H9 (cell line): ENCODE results near the gene TPRX1. TPM values are rescaled to one million over a fixed set of nuclear protein-coding genes. Genes with fewer than 3 reads are reported as not detected.
"Not testable (repeated sequence)": the region's sequence is repeated elsewhere in the genome, so short reads cannot be mapped to it uniquely, and the experiment has no call there.

Experiments
- DNase-seq: peaks from one replicate; pipeline ENCODE4 v3.0.0-alpha.2; 2017
- H2AFZ ChIP-seq: one replicate; pipeline ENCODE4 v1.6.1; 2013; ENCODE audit warnings: mild to moderate bottlenecking, low read length, control low read depth, moderate library complexity
- H2AK5ac ChIP-seq: 2 replicates; pipeline ENCODE4 v1.6.1; 2013; ENCODE audit warnings: low read length, control low read depth, mixed read lengths; ENCODE audit not compliant: insufficient read length
- H2BK120ac ChIP-seq: one replicate; pipeline ENCODE4 v1.6.1; 2013; ENCODE audit warnings: low read depth, mild to moderate bottlenecking, low read length, control low read depth, inconsistent platforms; ENCODE audit not compliant: poor library complexity, severe bottlenecking
- H2BK12ac ChIP-seq: 2 replicates; pipeline ENCODE4 v1.6.1; 2013; ENCODE audit warnings: low read length, control low read depth, mixed read lengths, low read depth; ENCODE audit not compliant: insufficient read length
- H2BK15ac ChIP-seq: 2 replicates; pipeline ENCODE4 v1.6.1; 2013; ENCODE audit warnings: low read depth, low read length, control low read depth
- H2BK20ac ChIP-seq: one replicate; pipeline ENCODE4 v1.6.1; 2013; ENCODE audit warnings: low read depth, mild to moderate bottlenecking, low read length, control low read depth, inconsistent platforms; ENCODE audit not compliant: poor library complexity, severe bottlenecking
- H2BK5ac ChIP-seq: 2 replicates; pipeline ENCODE4 v1.6.1; 2013; ENCODE audit warnings: low read length, control low read depth, mixed read lengths; ENCODE audit not compliant: insufficient read length
- H3K14ac ChIP-seq: 2 replicates; pipeline ENCODE4 v1.6.1; 2013; ENCODE audit warnings: low read length, control low read depth; ENCODE audit not compliant: insufficient read depth
- H3K18ac ChIP-seq: 2 replicates; pipeline ENCODE4 v1.6.1; 2013; ENCODE audit warnings: low read depth, mild to moderate bottlenecking, mixed read lengths, low read length, control low read depth; ENCODE audit not compliant: insufficient read length
- H3K23ac ChIP-seq: 2 replicates; pipeline ENCODE4 v1.6.1; 2013; ENCODE audit warnings: low read length, control low read depth, mixed read lengths, low read depth; ENCODE audit not compliant: insufficient read length
- H3K23me2 ChIP-seq: 2 replicates; pipeline ENCODE4 v1.6.1; 2013; ENCODE audit warnings: low read depth, mild to moderate bottlenecking, mixed read lengths, low read length, control low read depth; ENCODE audit not compliant: insufficient read length, poor library complexity, severe bottlenecking
- H3K27ac ChIP-seq: 2 replicates; pipeline ENCODE4 v1.5.1; 2013; ENCODE audit warnings: low read length, control low read depth, mixed read lengths, low read depth; ENCODE audit not compliant: insufficient read length
- H3K27me3 ChIP-seq: 2 replicates; pipeline ENCODE4 v1.6.1; 2013; ENCODE audit warnings: low read length, control low read depth, inconsistent platforms; ENCODE audit not compliant: insufficient read depth
- H3K4ac ChIP-seq: 2 replicates; pipeline ENCODE4 v1.6.1; 2013; ENCODE audit warnings: low read depth, mild to moderate bottlenecking, control low read depth, inconsistent platforms, low read length, moderate library complexity
- H3K4me1 ChIP-seq: 2 replicates; pipeline ENCODE4 v1.6.1; 2013; ENCODE audit warnings: low read length, control low read depth, inconsistent platforms; ENCODE audit not compliant: insufficient read depth
- H3K4me2 ChIP-seq: 2 replicates; pipeline ENCODE4 v1.6.1; 2013; ENCODE audit warnings: low read length, control low read depth, mixed read lengths; ENCODE audit not compliant: insufficient read length, insufficient read depth
- H3K56ac ChIP-seq: 2 replicates; pipeline ENCODE4 v1.6.1; 2013; ENCODE audit warnings: low read depth, mild to moderate bottlenecking, mixed read lengths, low read length, control low read depth; ENCODE audit not compliant: insufficient read length
- H3K79me1 ChIP-seq: 2 replicates; pipeline ENCODE4 v1.6.1; 2013; ENCODE audit warnings: low read depth, mild to moderate bottlenecking, moderate library complexity, low read length, control low read depth, inconsistent platforms; ENCODE audit not compliant: insufficient read depth, poor library complexity, severe bottlenecking
- H3K79me2 ChIP-seq: 2 replicates; pipeline ENCODE4 v1.6.1; 2013; ENCODE audit warnings: low read length, control low read depth, inconsistent platforms; ENCODE audit not compliant: insufficient read depth
- H3K9ac ChIP-seq: 2 replicates; pipeline ENCODE4 v1.6.1; 2013; ENCODE audit warnings: low read length, control low read depth, mixed read lengths; ENCODE audit not compliant: insufficient read length; ENCODE audit errors: extremely low read depth
- H3K9me3 ChIP-seq: one replicate; pipeline ENCODE4 v1.6.1; 2013; ENCODE audit warnings: low read depth, low read length, inconsistent platforms; ENCODE audit not compliant: control insufficient read depth
- H3T11ph ChIP-seq: one replicate; pipeline ENCODE4 v1.6.1; 2013; ENCODE audit warnings: mild to moderate bottlenecking, low read length, control low read depth, inconsistent platforms
- H4K20me1 ChIP-seq: one replicate; pipeline ENCODE4 v1.6.1; 2013; ENCODE audit not compliant: control insufficient read depth, insufficient read length, insufficient read depth
- H4K5ac ChIP-seq: 2 replicates; pipeline ENCODE4 v1.6.1; 2013; ENCODE audit warnings: low read depth, mild to moderate bottlenecking, mixed read lengths, low read length, control low read depth; ENCODE audit not compliant: insufficient read length
- H4K8ac ChIP-seq: replicated peaks from 2 replicates; pipeline ENCODE4 v1.6.1; 2013; ENCODE audit warnings: low read length, control low read depth, mixed read lengths, low read depth; ENCODE audit not compliant: insufficient read length
- H4K91ac ChIP-seq: 2 replicates; pipeline ENCODE4 v1.6.1; 2013; ENCODE audit warnings: low read depth, mild to moderate bottlenecking, moderate library complexity, mixed read lengths, low read length, control low read depth; ENCODE audit not compliant: insufficient read length
- H3K27ac Mint-ChIP-seq, 3 experiments: 2 replicates in 2 of 3; 3 replicates in 1 of 3; pipeline ENCODE4 v1.8.0; 2020 to 2021; ENCODE audit warnings: mixed read lengths in 3 of 3, mild to moderate bottlenecking in 1 of 3, moderate library complexity in 1 of 3
- H3K27me3 Mint-ChIP-seq: 2 replicates; pipeline ENCODE4 v1.8.0; 2021; ENCODE audit warnings: low read depth, mild to moderate bottlenecking, moderate library complexity, mixed read lengths
- H3K36me3 Mint-ChIP-seq, 3 experiments: 2 replicates in 2 of 3; 3 replicates in 1 of 3; pipeline ENCODE4 v1.8.0; 2020 to 2021; ENCODE audit warnings: low read depth in 3 of 3, mixed read lengths in 3 of 3; ENCODE audit not compliant: insufficient read depth in 1 of 3
- H3K4me1 Mint-ChIP-seq, 2 experiments: 2 replicates each; pipeline ENCODE4 v1.8.0; 2020; ENCODE audit warnings: mixed read lengths in 2 of 2
- H3K4me3 Mint-ChIP-seq, 2 experiments: 2 replicates in 1 of 2; 3 replicates in 1 of 2; pipeline ENCODE4 v1.8.0; 2020 to 2021; ENCODE audit warnings: mild to moderate bottlenecking in 2 of 2, mixed read lengths in 2 of 2, moderate library complexity in 1 of 2
- H3K9me3 Mint-ChIP-seq, 2 experiments: 2 replicates in 1 of 2; 3 replicates in 1 of 2; pipeline ENCODE4 v1.8.0; 2020; ENCODE audit warnings: mild to moderate bottlenecking in 2 of 2, mixed read lengths in 2 of 2, moderate library complexity in 1 of 2
- CTCF ChIP-seq: fragments of 200-600 bp; sonication (generic); conservative IDR thresholded peaks from 3 replicates; pipeline ENCODE4 v1.8.0; 2021; ENCODE audit warnings: antibody characterized with exemption, mild to moderate bottlenecking
- WGBS: extraction: QIAGEN DNeasy Blood & Tissue Kit; methylation state at CpG from one replicate; pipeline ENCODE4 v1.1.7; 2013; ENCODE audit warnings: missing lambda C conversion rate, low lambda C conversion rate, mixed read lengths; ENCODE audit not compliant: insufficient read length; ENCODE audit errors: extremely low coverage; 5-methylcytosine and 5-hydroxymethylcytosine counted together
- total RNA-seq: library from RNA; stranded (reverse); gene quantifications from 2 replicates; pipeline ENCODE4 v1.2.1, GENCODE V29; 2021

TPRX1 gene
- total RNA-seq, 1 experiment from 2014 or later: not detected

GRCh38 chr19:47805313-47805712 lies 962 bp upstream of the TPRX1 start:
- no peak for TF ChIP-seq CTCF
- Mint-ChIP-seq H3K4me1 (0 out of 4 replicates have a peak, but pooled peaks cover 0 to 2% of the 10 kb centered on the region in 2 experiments), H3K27ac (no peak overlapping the region; a peak in 1 of 7 replicates), H3K36me3 (peaks cover 5 to 7% (median 5%) of the 10 kb centered on the region in 3 experiments; a peak in 3 of 7 replicates), H3K4me3 (no peak overlapping the region), H3K9me3 (peaks cover 5 to 6% of the 10 kb centered on the region in 2 experiments; a peak in 4 of 5 replicates), H3K27me3 (no peaks in the 10 kb centered on the region)
- no peak for DNase-seq
- H2BK20ac ChIP-seq: no peak overlapping the region
- no peak overlapping the region for H3K4ac ChIP-seq
- no peak overlapping the region for H3K14ac ChIP-seq
- WGBS: no CpG with 5 or more reads among the region's 10 CpGs
- no peak overlapping the region for H4K91ac ChIP-seq
- no peak overlapping the region for H2BK12ac ChIP-seq
- H2BK15ac ChIP-seq: no peak overlapping the region
- H3K4me1 ChIP-seq: no peaks in the 10 kb centered on the region
- H3K23me2 ChIP-seq: no peaks in the 10 kb centered on the region
- no peaks in the 10 kb centered on the region for H3K9me3 ChIP-seq
- no peak overlapping the region for H2BK5ac ChIP-seq
- H2BK120ac ChIP-seq: no peak overlapping the region
- H4K20me1 ChIP-seq: no peaks in the 10 kb centered on the region
- H3T11ph ChIP-seq: no peak overlapping the region
- H3K18ac ChIP-seq: no peak overlapping the region
- no peak overlapping the region for H3K27ac ChIP-seq
- H4K5ac ChIP-seq: no peak overlapping the region
- no peak overlapping the region for H3K23ac ChIP-seq
- H4K8ac ChIP-seq: no peak overlapping the region
- H3K4me2 ChIP-seq: no peak overlapping the region
- H3K56ac ChIP-seq: no peak overlapping the region
- no peaks in the 10 kb centered on the region for H3K79me1 ChIP-seq
- no peaks in the 10 kb centered on the region for H3K79me2 ChIP-seq
- H2AK5ac ChIP-seq: no peak overlapping the region
- H3K27me3 ChIP-seq: no peaks in the 10 kb centered on the region
- no peak overlapping the region for H3K9ac ChIP-seq
- H2AFZ ChIP-seq: no peak overlapping the region

GRCh38 chr19:47803671-47804070 lies 680 bp downstream of the TPRX1 start:
- not testable (repeated sequence) for H3K79me1 ChIP-seq, H4K5ac ChIP-seq, H3K14ac ChIP-seq, H3K9me3 ChIP-seq, H3K4me1 Mint-ChIP-seq, H2AFZ ChIP-seq, H3K4me1 ChIP-seq, DNase-seq, H4K91ac ChIP-seq, H3K23me2 ChIP-seq, H2BK20ac ChIP-seq, H3K18ac ChIP-seq, H3K56ac ChIP-seq, H3K27ac ChIP-seq, H3K27me3 ChIP-seq, H2BK12ac ChIP-seq, H3K36me3 Mint-ChIP-seq, H2BK15ac ChIP-seq, H3T11ph ChIP-seq, H2BK5ac ChIP-seq, H3K4me3 Mint-ChIP-seq, H3K23ac ChIP-seq, H3K27me3 Mint-ChIP-seq, H4K20me1 ChIP-seq, H2AK5ac ChIP-seq, H3K79me2 ChIP-seq, H3K27ac Mint-ChIP-seq, H3K4me2 ChIP-seq, H3K9me3 Mint-ChIP-seq, H3K4ac ChIP-seq, H3K9ac ChIP-seq, H4K8ac ChIP-seq, H2BK120ac ChIP-seq
- no CpG with 5 or more reads among the region's 12 CpGs for WGBS
